NT2/D1 (cell line): ENCODE measurements around the gene TFAP2A.

ENCODE experiments used
- SUZ12 ChIP-seq: IDR thresholded peaks from 2 replicates; pipeline ENCODE4 v1.6.1; 2011; ENCODE audit not compliant: insufficient read length, insufficient read depth; ENCODE audit errors: extremely low read depth
- YY1 ChIP-seq: IDR thresholded peaks from 2 replicates; pipeline ENCODE4 v1.6.1; 2011; ENCODE audit not compliant: insufficient read length, insufficient read depth

DNA sequence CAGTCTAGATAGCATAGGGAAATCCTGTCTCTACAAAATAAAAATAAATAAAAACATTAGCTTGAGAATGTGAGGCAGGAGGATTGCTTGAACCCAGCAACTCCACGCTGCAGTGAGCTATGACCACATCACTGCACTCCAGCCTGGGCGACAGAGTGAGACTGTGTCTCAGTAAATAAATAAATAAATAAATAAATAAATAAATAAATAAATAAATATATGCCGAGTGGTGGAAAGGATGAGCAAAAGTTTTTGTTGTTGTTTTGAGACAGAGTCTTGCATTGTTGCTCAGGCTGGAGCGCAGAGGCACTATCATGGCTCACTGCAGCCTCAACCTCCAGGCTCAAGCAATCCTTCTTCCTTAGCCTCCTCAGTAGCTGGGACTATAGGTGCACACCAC, 53.4 kb downstream of the TFAP2A start:
- TF ChIP-seq YY1: no peak
- no peak for TF ChIP-seq SUZ12
